MM.1S (cell line): ENCODE measurements around the gene BICRAL.
"Not testable (repeated sequence)": the region's sequence is repeated elsewhere in the genome, so short reads cannot be mapped to it uniquely, and the experiment has no call there.

Source experiments
- DNase-seq: peaks from one replicate; pipeline ENCODE4 v3.0.0-alpha.2; 2015
- H2AFZ ChIP-seq: fragments of 300-600 bp; sonication (generic); 2 replicates; pipeline ENCODE4 v1.6.0; 2016; ENCODE audit warnings: antibody characterized with exemption, low read length
- H3F3A ChIP-seq: fragments of 300-600 bp; sonication (generic); 2 replicates; pipeline ENCODE4 v1.6.1; 2016; ENCODE audit warnings: mild to moderate bottlenecking, antibody characterized with exemption, low read length, moderate library complexity, mixed read lengths; ENCODE audit not compliant: insufficient read depth
- H3K27ac ChIP-seq: fragments of 300-600 bp; sonication (generic); 2 replicates; pipeline ENCODE4 v1.5.1; 2016; ENCODE audit warnings: mild to moderate bottlenecking, low read length
- H3K27me3 ChIP-seq: fragments of 300-600 bp; sonication (generic); replicated peaks from 2 replicates; pipeline ENCODE4 v1.6.0; 2016; ENCODE audit warnings: low read length; ENCODE audit not compliant: insufficient read depth
- H3K36me3 ChIP-seq: fragments of 300-600 bp; sonication (generic); replicated peaks from 2 replicates; pipeline ENCODE4 v1.6.1; 2016; ENCODE audit warnings: mild to moderate bottlenecking, low read length, mixed read lengths; ENCODE audit not compliant: insufficient read depth
- H3K4me1 ChIP-seq: fragments of 300-600 bp; sonication (generic); 2 replicates; pipeline ENCODE4 v1.6.1; 2016; ENCODE audit warnings: low read length, mixed read lengths
- H3K4me2 ChIP-seq: fragments of 300-600 bp; sonication (generic); 2 replicates; pipeline ENCODE4 v1.6.0; 2016; ENCODE audit warnings: low read depth, low read length
- H3K4me3 ChIP-seq: fragments of 300-600 bp; sonication (generic); 2 replicates; pipeline ENCODE4 v1.5.1; 2016; ENCODE audit warnings: low read length, mixed read lengths
- H3K79me2 ChIP-seq: fragments of 300-600 bp; sonication (generic); 2 replicates; pipeline ENCODE4 v1.6.1; 2016; ENCODE audit warnings: mixed run types, low read length, mixed read lengths
- H3K9ac ChIP-seq: fragments of 300-600 bp; sonication (generic); 2 replicates; pipeline ENCODE4 v1.6.1; 2016; ENCODE audit warnings: low read length, mixed read lengths
- H3K9me2 ChIP-seq: fragments of 300-600 bp; sonication (generic); replicated peaks from 2 replicates; pipeline ENCODE4 v1.6.1; 2016; ENCODE audit warnings: mild to moderate bottlenecking, low read length, mixed read lengths; ENCODE audit not compliant: insufficient read depth
- H3K9me3 ChIP-seq: fragments of 300-600 bp; sonication (generic); replicated peaks from 2 replicates; pipeline ENCODE4 v1.6.1; 2016; ENCODE audit warnings: mild to moderate bottlenecking, low read length, mixed read lengths; ENCODE audit not compliant: insufficient read depth
- H4K20me1 ChIP-seq: fragments of 300-600 bp; sonication (generic); 2 replicates; pipeline ENCODE4 v1.6.1; 2016; ENCODE audit warnings: mild to moderate bottlenecking, low read length, moderate library complexity, mixed read lengths; ENCODE audit not compliant: insufficient read depth
- CTCF ChIP-seq: fragments of 300-600 bp; sonication (generic); IDR thresholded peaks from 2 replicates; pipeline ENCODE4 v1.5.1; 2016; ENCODE audit warnings: antibody characterized with exemption, low read length, mixed read lengths
- EZH2 ChIP-seq: fragments of 300-600 bp; sonication (generic); optimal IDR thresholded peaks from 2 replicates; pipeline ENCODE3; 2017; ENCODE audit warnings: low read depth, mild to moderate bottlenecking, antibody characterized with exemption, low read length, mixed read lengths
- EZH2phosphoT487 ChIP-seq: fragments of 300-600 bp; sonication (generic); IDR thresholded peaks from 2 replicates; pipeline ENCODE4 v1.6.1; 2018; ENCODE audit warnings: antibody characterized with exemption, low read length

Gene BICRAL

GRCh38 chr6:42791706-42792320, 10.0 kb downstream of the BICRAL start:
- H4K20me1 ChIP-seq, result no peaks in the 10 kb centered on the region
- no peak overlapping the region for H3K4me2 ChIP-seq
- 0 out of 2 replicates have a peak, but pooled peaks cover 7% of the 10 kb centered on the region for H3F3A ChIP-seq
- H3K4me1 ChIP-seq, result peaks cover 10% of the 10 kb centered on the region
- H3K27ac ChIP-seq, result no peak overlapping the region
- no peaks in the 10 kb centered on the region for H3K36me3 ChIP-seq
- no peak for DNase-seq
- H3K9me3 ChIP-seq, result no peaks in the 10 kb centered on the region
- no peak for TF ChIP-seq EZH2
- TF ChIP-seq EZH2phosphoT487, result no peak
- no peak for TF ChIP-seq CTCF
- H3K27me3 ChIP-seq, result no peaks in the 10 kb centered on the region
- no peak overlapping the region for H2AFZ ChIP-seq
- H3K9ac ChIP-seq, result no peak overlapping the region
- H3K79me2 ChIP-seq, result peaks cover 72% of the 10 kb centered on the region
- H3K4me3 ChIP-seq, result no peak overlapping the region
- H3K9me2 ChIP-seq, result no peaks in the 10 kb centered on the region

GRCh38 chr6:42795651-42796050, 13.8 kb downstream of the BICRAL start:
- TF ChIP-seq EZH2phosphoT487 (no peak), CTCF (no peak), EZH2 (no peak)
- H3K4me1 ChIP-seq, result no peaks in the 10 kb centered on the region
- H3K79me2 ChIP-seq, result peaks cover 35% of the 10 kb centered on the region
- no peak overlapping the region for H3K27ac ChIP-seq
- no peaks in the 10 kb centered on the region for H3K36me3 ChIP-seq
- H3K9ac ChIP-seq, result no peak overlapping the region
- H3F3A ChIP-seq, result 0 out of 2 replicates have a peak, but pooled peaks cover 4% of the 10 kb centered on the region
- no peak overlapping the region for H2AFZ ChIP-seq
- H3K4me2 ChIP-seq, result no peak overlapping the region
- H3K9me3 ChIP-seq, result no peaks in the 10 kb centered on the region
- no peaks in the 10 kb centered on the region for H3K9me2 ChIP-seq
- H3K4me3 ChIP-seq, result no peak overlapping the region
- H3K27me3 ChIP-seq, result no peaks in the 10 kb centered on the region
- no peak for DNase-seq
- H4K20me1 ChIP-seq, result no peaks in the 10 kb centered on the region

DNA sequence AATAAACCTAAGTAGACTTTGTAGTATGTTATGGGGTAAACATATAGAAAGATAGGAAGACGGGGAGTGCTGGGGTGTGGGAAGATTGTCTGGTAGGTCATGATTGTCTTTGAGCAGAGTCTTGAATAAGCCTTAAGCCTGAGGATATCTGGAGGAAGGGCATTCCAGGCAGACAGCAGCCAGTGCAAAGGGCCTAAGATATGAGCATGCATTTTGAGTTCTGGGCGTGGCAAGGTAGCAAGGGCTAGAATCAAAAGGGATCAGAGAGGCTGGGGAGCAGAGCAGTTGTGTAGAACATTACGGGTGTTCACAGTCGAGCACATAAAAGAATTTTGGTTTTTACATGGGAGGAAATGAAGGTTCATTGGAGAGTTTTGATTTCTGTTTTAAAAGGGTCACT, 14.3 kb downstream of the BICRAL start:
- Histone ChIP-seq H3K9me2 (no peaks in the 10 kb centered on the region), H3K36me3 (no peaks in the 10 kb centered on the region), H3K4me2 (no peak overlapping the region), H3K79me2 (peaks cover 30% of the 10 kb centered on the region), H3F3A (0 out of 2 replicates have a peak, but pooled peaks cover 3% of the 10 kb centered on the region), H3K9me3 (no peaks in the 10 kb centered on the region), H4K20me1 (no peaks in the 10 kb centered on the region), H3K4me3 (no peak overlapping the region), H3K4me1 (no peaks in the 10 kb centered on the region), H2AFZ (no peak overlapping the region), H3K9ac (no peak overlapping the region), H3K27me3 (no peaks in the 10 kb centered on the region), H3K27ac (no peak overlapping the region)
- DNase-seq, result no peak
- TF ChIP-seq EZH2 (no peak), EZH2phosphoT487 (no peak), CTCF (no peak)

DNA sequence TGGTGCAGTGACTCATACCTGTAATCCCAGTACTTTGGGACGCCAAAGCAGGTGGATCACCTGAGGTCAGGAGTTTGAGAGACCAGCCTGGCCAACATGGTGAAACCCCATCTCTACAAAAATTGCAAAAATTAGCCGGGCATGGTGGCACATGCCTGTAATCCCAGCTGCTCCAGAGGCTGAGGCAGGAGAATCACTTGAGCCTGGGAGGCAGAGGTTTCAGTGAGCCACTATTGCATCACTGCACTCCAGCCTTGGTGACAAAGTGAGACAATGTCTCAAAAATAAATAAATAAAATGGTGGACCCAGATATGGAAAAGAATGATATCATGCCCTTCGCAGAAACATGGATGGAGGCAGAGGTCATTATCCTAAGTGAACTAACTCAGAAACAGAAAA, 15.8 kb downstream of the BICRAL start:
- H3K36me3 ChIP-seq, H3K4me1 ChIP-seq, H3K9me3 ChIP-seq, H4K20me1 ChIP-seq, H3K27ac ChIP-seq, H3K9me2 ChIP-seq, H3K9ac ChIP-seq, H3K4me3 ChIP-seq, H3K4me2 ChIP-seq, H3F3A ChIP-seq, DNase-seq, H2AFZ ChIP-seq, H3K27me3 ChIP-seq: not testable (repeated sequence)
- H3K79me2 ChIP-seq, result peaks cover 18% of the 10 kb centered on the region
